HT-29 (cell line): ENCODE data around the gene BTG2. TPM values are rescaled to one million over a fixed set of nuclear protein-coding genes. Genes with fewer than 3 reads are reported as not detected.

Source experiments
- DNase-seq: peaks from one replicate; pipeline ENCODE4 v3.0.0-alpha.2; 2015; ENCODE audit warnings: low spot score
- total RNA-seq: library from RNA; depleted of rRNA; stranded (reverse); fragments of >200 nt; shearing (Covaris generic); gene quantifications from 2 replicates; pipeline ENCODE4 v1.2.3, GENCODE V29; 2014

The BTG2 gene
- total RNA-seq, 1 experiment from 2014 or later = 116 TPM

- DNase-seq = peak; percentile 84
Measured at GRCh38 chr1:203316626-203317093, 11.3 kb downstream of the BTG2 start.

- DNase-seq = peak; percentile 40
Measured at GRCh38 chr1:203317429-203318228, 12.3 kb downstream of the BTG2 start.

DNA sequence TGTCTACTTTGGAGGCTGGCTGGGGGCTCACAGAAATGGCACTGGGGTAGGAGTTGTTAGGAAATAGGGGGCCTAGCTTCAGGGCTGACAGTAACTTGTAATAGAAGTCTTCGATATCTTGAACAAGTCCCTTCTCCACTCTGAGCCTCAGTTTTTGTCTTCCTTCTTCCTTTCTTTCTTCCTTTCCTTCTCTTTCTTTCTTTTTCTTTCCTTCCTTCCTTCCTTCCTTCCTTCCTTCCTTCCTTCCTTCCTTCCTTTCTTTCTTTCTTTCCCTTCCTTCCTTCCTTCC is 12.9 kb downstream of the BTG2 start:
- no peak for DNase-seq

DNA sequence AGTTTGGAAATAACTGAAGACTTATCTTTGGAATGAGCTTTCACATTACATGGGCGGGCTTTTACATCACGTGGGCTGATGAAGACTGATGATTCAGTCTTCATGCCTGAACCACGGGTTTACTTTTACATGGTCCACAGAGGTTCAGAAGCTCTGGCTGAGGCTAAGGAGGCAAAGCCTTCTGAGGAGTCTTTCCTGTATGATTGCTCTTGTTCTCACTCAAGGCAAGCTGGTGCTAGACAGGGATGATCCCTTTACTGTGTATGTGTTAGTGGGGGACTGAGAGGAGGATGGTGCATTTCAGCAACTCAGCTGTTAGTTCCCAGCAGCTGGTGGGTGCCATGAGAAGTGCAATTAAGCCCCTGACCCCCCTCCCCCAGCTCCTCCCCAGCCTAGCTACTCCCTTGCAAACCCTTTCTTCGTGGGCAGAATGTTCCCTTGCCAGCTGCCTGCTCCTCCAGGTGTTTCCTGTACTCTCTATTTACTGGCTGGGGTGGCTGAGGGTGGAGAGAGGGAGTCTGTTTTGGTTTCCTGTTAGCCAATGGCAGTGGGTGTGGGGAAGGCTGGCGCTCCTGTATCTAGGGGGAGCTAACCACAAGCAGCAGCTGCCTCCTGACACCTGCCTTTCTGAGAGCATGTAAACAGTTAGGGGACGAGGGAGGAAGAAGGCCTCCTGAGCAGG is 15.4 kb downstream of the BTG2 start:
- peak; percentile 75 for DNase-seq

GRCh38 chr1:203321273-203322052 is 16.1 kb downstream of the BTG2 start:
- DNase-seq = no peak

DNA sequence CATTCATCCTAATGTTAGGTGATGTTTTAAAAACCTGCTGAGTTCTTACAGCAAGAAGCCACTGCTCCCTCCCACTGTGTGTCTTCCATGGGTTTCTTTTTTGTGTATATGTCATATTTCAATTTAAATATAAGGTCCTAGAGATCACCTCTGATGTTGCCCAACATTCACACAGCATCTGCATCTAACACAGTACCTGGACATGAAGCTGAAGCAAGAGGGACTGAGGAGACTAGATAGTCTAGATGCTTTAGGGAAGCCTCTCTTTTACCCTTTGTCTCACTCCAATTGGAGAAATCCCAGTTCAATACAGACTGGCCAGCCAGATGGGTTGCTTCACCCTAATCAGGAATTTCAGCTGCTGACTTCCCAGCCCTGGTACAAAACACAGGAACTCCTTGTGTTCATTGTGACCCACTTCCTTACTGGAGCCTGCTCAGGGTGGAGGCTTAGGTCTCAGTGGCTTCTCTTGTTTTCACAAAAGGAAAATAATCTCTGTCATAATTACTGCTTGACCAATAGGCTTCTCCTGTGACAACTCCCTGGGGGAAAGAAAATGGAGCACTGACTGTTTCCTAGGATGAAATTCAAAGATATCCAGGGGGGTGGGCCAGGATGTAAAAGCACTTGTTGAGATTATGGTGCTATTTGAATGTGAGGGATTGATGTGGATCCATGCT is 17.3 kb downstream of the BTG2 start:
- DNase-seq = peak; percentile 91

DNA sequence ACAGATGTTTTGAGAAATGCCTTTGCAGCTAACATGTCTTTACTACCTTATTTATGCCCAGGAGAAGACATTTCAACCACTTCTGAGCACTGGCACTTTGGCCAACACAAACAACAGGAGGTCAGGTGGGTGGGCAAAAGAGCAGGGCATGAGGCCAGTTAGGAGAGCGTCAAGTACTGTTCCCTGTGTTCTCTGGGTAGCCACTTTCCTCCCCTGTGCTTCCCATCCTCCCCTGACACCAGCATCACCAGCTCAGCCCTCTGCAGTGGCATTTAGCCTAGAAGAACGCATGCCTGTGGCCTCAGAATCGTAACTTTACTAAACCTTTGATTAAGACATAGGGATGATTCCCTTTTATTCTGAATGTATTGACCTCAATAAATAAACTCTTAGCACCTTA is 18.3 kb downstream of the BTG2 start:
- DNase-seq = peak; percentile 64

- no peak for DNase-seq
Measured at GRCh38 chr1:203324105-203325025, 19.0 kb downstream of the BTG2 start.

DNA sequence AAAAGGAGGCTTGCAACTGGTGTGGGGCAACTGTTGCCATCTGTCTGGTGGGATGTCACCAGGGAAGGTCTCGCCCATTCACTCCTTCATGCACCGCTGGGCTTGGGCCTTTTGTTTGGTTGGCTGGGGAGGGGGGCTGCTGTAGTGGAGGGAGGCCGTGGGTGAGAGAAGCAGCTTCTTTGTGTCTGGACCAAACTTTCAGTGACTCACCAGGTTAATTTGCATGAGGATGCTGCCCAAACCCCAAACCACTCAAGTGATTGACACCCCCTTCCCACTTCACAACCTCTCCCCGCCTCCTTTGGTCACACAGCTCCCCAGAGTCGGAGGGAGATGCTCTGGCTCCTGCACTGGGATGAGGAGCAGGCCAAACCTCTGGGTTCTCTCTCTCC is 19.7 kb downstream of the BTG2 start:
- DNase-seq = no peak

- DNase-seq = peak; percentile 35
Measured at GRCh38 chr1:203325418-203326091, 20.2 kb downstream of the BTG2 start.

- peak; percentile 95 for DNase-seq
Measured at GRCh38 chr1:203326830-203327683, 21.7 kb downstream of the BTG2 start.

GRCh38 chr1:203327684-203328457 is 22.6 kb downstream of the BTG2 start:
- DNase-seq = no peak

DNA sequence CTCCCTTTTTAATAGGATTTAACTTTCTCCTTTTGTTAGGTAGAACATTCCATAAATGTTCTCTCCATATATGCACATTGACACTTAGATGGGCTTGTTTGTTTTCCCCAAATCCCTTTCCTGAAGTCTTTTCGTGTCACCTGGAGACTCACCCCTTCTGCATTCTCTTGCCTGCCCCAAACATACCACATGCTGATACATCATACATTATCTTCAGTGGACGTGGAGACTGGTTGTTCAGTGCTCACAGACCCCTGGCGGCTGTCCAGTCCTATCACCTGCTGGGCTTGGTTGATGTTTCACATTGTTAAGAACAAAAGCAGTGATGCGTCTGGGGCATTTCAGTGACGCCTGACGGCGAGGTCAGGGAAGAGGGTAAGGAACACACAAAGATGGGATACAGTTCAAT is 23.4 kb downstream of the BTG2 start:
- peak; percentile 77 for DNase-seq

DNA sequence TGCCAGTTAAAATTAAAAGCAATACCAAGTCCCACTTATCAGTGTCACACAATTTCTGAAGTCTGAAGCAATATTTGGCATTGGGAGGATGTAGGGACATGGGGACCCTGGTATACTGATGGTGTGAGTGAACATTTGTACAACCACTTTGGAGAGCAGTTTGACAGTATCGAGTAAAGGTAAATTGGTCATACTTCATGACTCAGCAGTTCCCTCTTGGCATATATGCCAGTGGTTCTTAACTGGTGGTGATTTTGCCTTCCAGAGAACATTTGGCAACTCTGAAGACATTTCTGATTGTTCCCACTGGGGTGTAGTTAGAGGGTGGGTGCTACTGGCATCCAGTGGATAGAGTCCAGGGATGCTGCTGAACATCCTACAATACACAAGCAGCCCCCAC is 25.9 kb downstream of the BTG2 start:
- no peak for DNase-seq

GRCh38 chr1:203335503-203335902 is 30.2 kb downstream of the BTG2 start:
- DNase-seq = no peak

- no peak for DNase-seq
Measured at GRCh38 chr1:203336097-203336496, 30.8 kb downstream of the BTG2 start.

DNA sequence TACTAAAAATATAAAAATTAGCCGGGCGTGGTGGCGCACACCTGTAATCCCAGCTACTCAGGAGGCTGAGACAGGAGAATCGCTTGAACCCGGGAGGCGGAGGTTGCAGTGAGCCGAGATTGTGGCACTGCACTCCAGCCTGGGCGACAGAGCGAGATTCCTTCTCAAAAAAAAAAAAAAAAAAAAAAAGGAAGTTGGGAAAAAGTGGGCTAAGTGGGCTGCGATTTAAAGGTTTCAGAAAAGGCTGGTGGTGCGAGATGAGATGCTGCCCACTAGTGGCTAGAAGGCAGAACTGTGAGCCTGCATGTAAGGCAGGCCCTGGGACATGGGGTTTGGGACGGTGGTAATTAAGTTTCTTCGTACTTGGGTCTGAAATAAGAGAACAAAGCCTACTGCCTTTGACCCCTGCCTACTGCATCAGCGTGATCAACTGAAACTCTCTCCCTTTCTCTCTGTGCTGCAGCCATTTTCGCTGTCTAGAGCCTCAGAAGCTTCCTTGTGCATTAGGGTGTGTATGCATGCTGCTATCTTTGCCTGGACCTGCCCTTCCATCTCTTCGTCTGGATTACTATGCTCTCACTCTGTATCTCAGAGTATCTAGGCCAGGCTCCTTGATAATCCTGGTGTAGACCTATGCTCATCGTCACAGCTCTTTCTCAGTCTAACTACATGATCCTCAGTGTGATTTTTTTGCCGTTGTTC is 33.2 kb downstream of the BTG2 start:
- DNase-seq = peak; percentile 65
